GM23338 (cell line): ENCODE data around the gene ASB9. TPM values are rescaled to one million over a fixed set of nuclear protein-coding genes. Genes with fewer than 3 reads are reported as not detected.
"Not testable (repeated sequence)": the region's sequence is repeated elsewhere in the genome, so short reads cannot be mapped to it uniquely, and the experiment has no call there.

Experiments
- ATAC-seq: fragments of 200-7000 bp; cut with Tn5 transposase; 3 replicates; pipeline ENCODE4 v1.9.1; 2020
- DNase-seq: peaks from one replicate; pipeline ENCODE4 v3.0.0-alpha.2; 2015; ENCODE audit warnings: low spot score
- H2AFZ ChIP-seq: fragments of 200-600 bp; sonication (generic); 2 replicates; pipeline ENCODE4 v1.8.0; 2016; ENCODE audit warnings: antibody characterized with exemption, mild to moderate bottlenecking, moderate library complexity
- H3F3A ChIP-seq: fragments of 200-600 bp; sonication (generic); replicated peaks from 2 replicates; pipeline ENCODE4 v1.8.0; 2017; ENCODE audit warnings: antibody characterized with exemption, mixed run types, low read depth
- H3K27ac ChIP-seq: fragments of 200-600 bp; sonication (generic); 2 replicates; pipeline ENCODE4 v1.6.1; 2016; ENCODE audit warnings: low read depth
- H3K27me3 ChIP-seq: fragments of 200-600 bp; sonication (generic); 2 replicates; pipeline ENCODE4 v1.8.0; 2016; ENCODE audit warnings: mild to moderate bottlenecking, mixed run types, moderate library complexity; ENCODE audit not compliant: insufficient read depth
- H3K36me3 ChIP-seq: fragments of 200-600 bp; sonication (generic); 2 replicates; pipeline ENCODE4 v1.8.0; 2016; ENCODE audit warnings: mild to moderate bottlenecking; ENCODE audit not compliant: insufficient read depth
- H3K4me1 ChIP-seq: fragments of 200-600 bp; sonication (generic); 2 replicates; pipeline ENCODE4 v1.8.0; 2016; ENCODE audit warnings: mild to moderate bottlenecking, moderate library complexity; ENCODE audit not compliant: insufficient read depth
- H3K4me2 ChIP-seq: fragments of 200-600 bp; sonication (generic); 2 replicates; pipeline ENCODE4 v1.7.1; 2017; ENCODE audit warnings: mixed run types
- H3K4me3 ChIP-seq: fragments of 200-600 bp; sonication (generic); 2 replicates; pipeline ENCODE4 v1.6.1; 2016; ENCODE audit warnings: mixed run types
- H3K79me2 ChIP-seq: fragments of 200-600 bp; sonication (generic); replicated peaks from 2 replicates; pipeline ENCODE4 v1.8.0; 2017; ENCODE audit warnings: mild to moderate bottlenecking; ENCODE audit not compliant: insufficient read depth
- H3K9me2 ChIP-seq: fragments of 200-600 bp; sonication (generic); 2 replicates; pipeline ENCODE4 v1.8.0; 2017; ENCODE audit not compliant: insufficient read depth
- H4K20me1 ChIP-seq: fragments of 200-600 bp; sonication (generic); replicated peaks from 2 replicates; pipeline ENCODE4 v1.8.0; 2017; ENCODE audit warnings: mild to moderate bottlenecking; ENCODE audit not compliant: insufficient read depth
- H3K27ac Mint-ChIP-seq: 2 replicates; pipeline ENCODE4 v1.8.0; 2020; ENCODE audit warnings: inconsistent platforms, mild to moderate bottlenecking, moderate library complexity, mixed read lengths
- H3K27me3 Mint-ChIP-seq: 3 replicates; pipeline ENCODE4 v1.8.0; 2022; ENCODE audit warnings: low read depth, mild to moderate bottlenecking, moderate library complexity, mixed read lengths, inconsistent platforms; ENCODE audit not compliant: insufficient read depth, poor library complexity
- H3K36me3 Mint-ChIP-seq: 3 replicates; pipeline ENCODE4 v1.8.0; 2021; ENCODE audit warnings: low read depth, mild to moderate bottlenecking, inconsistent platforms, moderate library complexity, mixed read lengths
- H3K4me1 Mint-ChIP-seq: 3 replicates; pipeline ENCODE4 v1.8.0; 2020; ENCODE audit warnings: mild to moderate bottlenecking, inconsistent platforms, mixed read lengths
- H3K4me3 Mint-ChIP-seq: 3 replicates; pipeline ENCODE4 v1.8.0; 2021; ENCODE audit warnings: moderate library complexity, mild to moderate bottlenecking, inconsistent platforms, mixed read lengths
- H3K9me3 Mint-ChIP-seq: 3 replicates; pipeline ENCODE4 v1.8.0; 2020; ENCODE audit warnings: moderate library complexity, mild to moderate bottlenecking, inconsistent platforms, mixed read lengths
- ETS1 ChIP-seq: IDR thresholded peaks from 2 replicates; pipeline ENCODE4 v1.6.1; 2016; ENCODE audit warnings: antibody characterized with exemption
- JUNB ChIP-seq: IDR thresholded peaks from one replicate; pipeline ENCODE4 v1.6.1; 2016; ENCODE audit warnings: antibody characterized with exemption; ENCODE audit not compliant: unreplicated experiment
- POLR2AphosphoS5 ChIP-seq: IDR thresholded peaks from 2 replicates; pipeline ENCODE4 v1.6.1; 2016; ENCODE audit warnings: antibody characterized with exemption, low read depth
- REST ChIP-seq: IDR thresholded peaks from one replicate; pipeline ENCODE4 v1.6.1; 2018; ENCODE audit warnings: antibody characterized with exemption; ENCODE audit not compliant: unreplicated experiment
- STAT1 ChIP-seq: IDR thresholded peaks from one replicate; pipeline ENCODE4 v1.6.1; 2016; ENCODE audit warnings: antibody characterized with exemption; ENCODE audit not compliant: unreplicated experiment
- ZNF462 ChIP-seq: fragments of 250-450 bp; sonication (Bioruptor Pico); IDR thresholded peaks from 2 replicates; pipeline ENCODE4 v1.5.0; 2020; ENCODE audit warnings: mild to moderate bottlenecking, moderate library complexity
- polyA plus RNA-seq: library from polyadenylated mRNA; unstranded; fragments of >200 nt; fragmentation: Nextera tagmentation; extraction: Ambion mirVana; gene quantifications from 2 replicates; pipeline ENCODE4 v1.2.1, GENCODE V29; 2016
- total RNA-seq: library from RNA; depleted of rRNA; stranded (reverse); fragments of >200 nt; shearing (Covaris generic); gene quantifications from 2 replicates; pipeline ENCODE4 v1.2.3, GENCODE V29; 2014

The ASB9 gene
- total and polyA plus RNA-seq, 2 experiments from 2014 or later = 0.37 to 0.42 TPM

- Histone ChIP-seq H3K79me2 (no peaks in the 10 kb centered on the region), H3K27me3 (no peaks in the 10 kb centered on the region), H3K9me2 (no peaks in the 10 kb centered on the region), H3F3A (no peaks in the 10 kb centered on the region), H3K36me3 (no peaks in the 10 kb centered on the region), H3K27ac (no peak overlapping the region), H3K4me2 (no peak overlapping the region), H3K4me1 (no peaks in the 10 kb centered on the region), H2AFZ (no peak overlapping the region), H4K20me1 (no peaks in the 10 kb centered on the region), H3K4me3 (no peak overlapping the region)
- no peak overlapping the region for H3K4me3 Mint-ChIP-seq
- no peaks in the 10 kb centered on the region for H3K9me3 Mint-ChIP-seq
- no peaks in the 10 kb centered on the region for H3K27me3 Mint-ChIP-seq
- no peaks in the 10 kb centered on the region for H3K36me3 Mint-ChIP-seq
- no peaks in the 10 kb centered on the region for H3K4me1 Mint-ChIP-seq
- DNase-seq (no peak), ATAC-seq (no peak)
- TF ChIP-seq STAT1 = no peak
- no peak overlapping the region for H3K27ac Mint-ChIP-seq
These were observed 69.0 kb downstream of the ASB9 start for GRCh38 chrX:15200871-15201270.

GRCh38 chrX:15198608-15199202 lies 71.2 kb downstream of the ASB9 start:
- not testable (repeated sequence) for H3K4me3 ChIP-seq, H3K36me3 ChIP-seq, H3K9me2 ChIP-seq, H3K27ac Mint-ChIP-seq, H3K4me3 Mint-ChIP-seq, H3F3A ChIP-seq, H3K27me3 ChIP-seq, ATAC-seq, H3K4me1 ChIP-seq, H3K4me2 ChIP-seq, DNase-seq, H3K79me2 ChIP-seq, H2AFZ ChIP-seq, H3K36me3 Mint-ChIP-seq, H3K9me3 Mint-ChIP-seq, H3K4me1 Mint-ChIP-seq, H3K27ac ChIP-seq, H3K27me3 Mint-ChIP-seq, H4K20me1 ChIP-seq

- Histone ChIP-seq H3F3A (no peaks in the 10 kb centered on the region), H3K36me3 (no peaks in the 10 kb centered on the region), H3K27me3 (no peaks in the 10 kb centered on the region), H3K4me2 (no peak overlapping the region), H3K79me2 (no peaks in the 10 kb centered on the region), H3K4me1 (no peaks in the 10 kb centered on the region), H3K27ac (no peak overlapping the region), H4K20me1 (no peaks in the 10 kb centered on the region), H3K4me3 (no peak overlapping the region), H3K9me2 (no peaks in the 10 kb centered on the region), H2AFZ (no peak overlapping the region)
- Mint-ChIP-seq H3K4me1 (no peaks in the 10 kb centered on the region), H3K9me3 (no peaks in the 10 kb centered on the region), H3K36me3 (no peaks in the 10 kb centered on the region), H3K4me3 (no peak overlapping the region), H3K27ac (no peak overlapping the region), H3K27me3 (no peaks in the 10 kb centered on the region)
- DNase-seq (no peak), ATAC-seq (no peak)
- TF ChIP-seq ZNF462 (CRISPR knock-in tag) (no peak), REST (no peak), ETS1 (no peak), JUNB (no peak), POLR2AphosphoS5 (no peak), STAT1 (no peak)
These were observed 75.7 kb downstream of the ASB9 start for GRCh38 chrX:15194146-15194545.
